GM18508 (cell line): ENCODE results near the gene USP21.

Source experiments
- ATAC-seq: cut with Tn5 transposase; IDR thresholded peaks from one replicate; pipeline ENCODE4 v1.9.1; 2021; ENCODE audit warnings: moderate number of reproducible peaks; ENCODE audit not compliant: insufficient read depth, unreplicated experiment

The USP21 gene

DNA sequence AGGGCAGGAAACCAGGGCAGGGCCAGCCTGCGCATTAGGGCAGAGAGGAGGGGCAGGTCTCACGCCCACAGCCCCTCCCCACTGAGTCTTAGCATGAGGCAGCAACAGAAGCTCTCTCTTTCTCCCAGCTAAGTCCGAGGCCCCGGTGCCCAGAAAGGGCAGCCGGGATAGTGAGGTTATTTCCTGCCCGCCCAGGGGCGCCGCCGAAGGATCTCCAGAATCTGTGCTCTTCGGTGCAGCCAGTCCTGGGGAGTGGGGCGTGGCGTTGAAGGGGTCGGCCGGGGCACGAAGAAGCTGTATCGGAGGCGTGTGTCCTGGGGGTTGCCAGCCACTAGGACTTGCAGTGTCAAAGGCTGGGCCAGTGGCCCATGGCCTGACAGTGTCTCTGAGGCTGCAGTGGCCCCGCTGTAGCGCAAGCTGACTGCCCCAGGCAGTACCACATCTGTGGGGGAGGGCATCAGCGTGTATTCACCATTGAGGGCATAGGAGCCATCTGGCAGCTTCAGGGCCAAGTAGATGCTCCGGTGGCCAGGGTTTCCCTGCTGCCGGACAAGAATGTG, 31.7 kb downstream of the USP21 start:
- no peak for ATAC-seq

DNA sequence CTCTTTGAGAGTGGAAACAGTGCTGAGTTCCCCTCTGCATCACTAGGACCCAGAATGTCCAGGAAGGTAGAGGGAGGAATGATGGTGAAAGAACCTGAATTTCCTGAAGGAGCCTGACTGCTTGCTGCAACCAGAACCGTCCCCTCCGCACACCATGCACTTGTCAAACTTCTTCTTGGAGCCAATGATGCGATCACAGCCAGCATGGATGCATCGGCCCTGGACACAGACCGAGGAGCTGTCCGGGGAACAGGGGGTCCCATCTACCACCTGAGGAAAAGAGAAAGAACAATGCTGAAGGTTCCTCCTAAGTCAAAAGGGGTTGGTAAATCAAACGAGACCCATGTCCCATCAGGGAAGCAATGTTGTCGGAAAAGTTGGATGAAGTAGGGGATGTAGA, 32.7 kb downstream of the USP21 start:
- ATAC-seq = no peak

DNA sequence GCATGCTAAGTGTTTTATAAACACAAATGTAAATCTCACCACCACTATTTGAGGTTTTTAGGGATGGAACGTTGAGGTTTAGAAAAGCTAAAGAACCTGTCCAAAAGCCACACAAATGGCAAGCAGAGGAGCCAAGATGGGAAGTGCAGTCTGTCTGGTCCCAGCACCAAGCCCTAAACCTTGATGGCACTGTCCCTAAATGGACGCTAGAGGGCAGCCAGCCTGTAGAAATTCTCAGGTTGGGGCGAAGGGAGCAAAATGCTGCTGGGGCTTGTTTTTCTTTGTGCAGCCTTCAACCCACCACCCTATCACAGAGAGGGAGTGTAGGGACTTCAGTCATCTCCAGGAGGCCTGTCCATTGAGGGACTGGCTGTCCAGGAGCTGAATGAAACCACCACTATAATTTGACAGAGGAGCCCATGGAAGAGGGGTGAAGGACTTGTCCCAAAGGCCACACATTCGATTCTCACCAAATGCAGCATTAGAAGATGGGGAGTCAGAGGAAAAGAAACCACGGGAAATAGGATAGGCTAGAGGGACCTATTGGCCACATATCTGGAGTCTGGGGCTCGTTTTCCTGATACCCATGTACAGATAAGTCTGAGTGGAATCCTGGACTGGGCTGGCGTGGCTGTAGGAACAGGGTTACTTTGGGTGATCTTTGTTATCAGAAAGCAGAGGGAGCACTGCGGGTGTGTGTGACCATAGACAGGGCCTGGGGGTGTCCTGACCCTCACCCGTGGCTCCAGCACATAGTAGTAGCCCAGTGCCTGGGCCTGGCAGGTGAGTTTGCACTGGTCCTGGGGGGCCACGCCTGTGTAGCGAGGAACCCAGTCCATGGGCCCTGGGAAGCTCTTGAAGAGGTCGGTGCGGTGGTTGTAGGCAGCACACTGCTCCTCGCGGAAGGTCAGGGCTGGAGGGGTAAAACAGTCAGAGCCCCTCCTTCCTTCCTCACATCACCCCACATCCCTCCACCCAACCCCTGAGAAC, 33.5 kb downstream of the USP21 start:
- no peak for ATAC-seq

DNA sequence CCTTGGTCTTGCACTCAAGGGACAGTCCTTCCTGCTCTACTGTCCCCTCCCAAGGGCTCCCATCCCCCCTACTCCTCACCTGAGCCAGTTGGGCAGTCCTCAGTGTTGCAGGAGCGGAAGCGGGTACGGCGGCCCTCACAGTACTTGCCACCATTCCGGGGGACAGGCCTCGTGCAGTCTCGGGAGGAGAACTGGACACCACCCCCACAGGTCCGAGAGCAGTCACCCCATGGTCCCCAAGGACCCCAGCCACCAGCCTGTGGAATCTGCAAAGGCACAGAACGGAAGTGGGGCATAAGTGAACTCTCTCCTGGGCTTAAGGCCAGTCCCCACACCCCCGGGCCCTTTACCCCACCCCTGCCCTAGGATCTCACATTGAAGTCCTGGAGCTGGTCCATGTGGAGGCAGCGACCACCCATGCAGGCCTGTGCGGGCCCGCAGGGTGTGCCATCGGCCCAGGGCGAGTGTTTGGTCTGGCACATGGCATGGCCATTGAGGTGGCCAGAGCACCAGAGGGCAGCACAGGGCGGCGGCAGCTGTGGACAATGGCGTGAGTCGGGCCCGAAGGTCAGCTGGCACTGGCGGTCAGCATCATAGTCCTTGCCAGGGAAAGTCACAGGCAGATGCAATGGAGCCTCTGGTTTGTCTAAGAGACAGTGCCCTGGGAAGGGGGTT, 34.4 kb downstream of the USP21 start:
- ATAC-seq = no peak

DNA sequence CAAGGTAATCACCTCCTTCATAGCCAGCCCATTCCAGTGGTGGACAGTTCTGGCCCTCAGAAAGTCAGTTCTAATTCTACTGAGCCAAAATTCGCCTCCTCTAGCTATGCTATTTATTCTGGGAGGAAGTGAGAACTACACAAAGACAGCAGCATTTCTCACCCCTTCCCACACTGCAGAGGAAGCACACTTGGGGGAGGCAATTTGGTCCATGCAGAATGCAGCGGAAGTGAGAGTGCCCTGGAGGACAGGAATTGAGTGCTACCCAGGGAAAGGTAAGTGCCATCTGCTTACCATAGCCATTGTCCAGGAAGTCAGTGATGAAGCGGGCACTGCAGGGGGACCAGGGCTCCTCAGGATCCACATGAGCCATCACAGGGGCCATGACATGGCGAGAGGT, 35.9 kb downstream of the USP21 start:
- ATAC-seq = no peak

DNA sequence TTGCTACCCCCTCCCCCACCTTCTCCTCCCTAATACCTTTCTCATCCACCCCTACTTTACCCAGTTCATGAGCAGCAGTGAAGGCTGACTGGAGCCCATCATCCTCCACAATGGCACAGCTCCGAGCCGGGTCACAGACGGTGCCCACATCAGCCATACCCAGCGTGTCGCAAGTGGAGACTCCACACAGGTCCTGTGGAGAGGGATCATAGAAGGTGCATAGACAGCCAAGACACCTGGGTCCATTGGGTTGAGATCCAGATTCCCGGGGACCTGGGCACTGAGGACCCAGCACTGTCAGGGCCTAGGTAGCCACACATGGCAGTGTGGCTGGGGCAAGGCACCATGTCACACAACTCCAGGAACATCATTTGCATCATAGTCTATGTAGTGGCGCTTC, 36.8 kb downstream of the USP21 start:
- ATAC-seq = no peak

DNA sequence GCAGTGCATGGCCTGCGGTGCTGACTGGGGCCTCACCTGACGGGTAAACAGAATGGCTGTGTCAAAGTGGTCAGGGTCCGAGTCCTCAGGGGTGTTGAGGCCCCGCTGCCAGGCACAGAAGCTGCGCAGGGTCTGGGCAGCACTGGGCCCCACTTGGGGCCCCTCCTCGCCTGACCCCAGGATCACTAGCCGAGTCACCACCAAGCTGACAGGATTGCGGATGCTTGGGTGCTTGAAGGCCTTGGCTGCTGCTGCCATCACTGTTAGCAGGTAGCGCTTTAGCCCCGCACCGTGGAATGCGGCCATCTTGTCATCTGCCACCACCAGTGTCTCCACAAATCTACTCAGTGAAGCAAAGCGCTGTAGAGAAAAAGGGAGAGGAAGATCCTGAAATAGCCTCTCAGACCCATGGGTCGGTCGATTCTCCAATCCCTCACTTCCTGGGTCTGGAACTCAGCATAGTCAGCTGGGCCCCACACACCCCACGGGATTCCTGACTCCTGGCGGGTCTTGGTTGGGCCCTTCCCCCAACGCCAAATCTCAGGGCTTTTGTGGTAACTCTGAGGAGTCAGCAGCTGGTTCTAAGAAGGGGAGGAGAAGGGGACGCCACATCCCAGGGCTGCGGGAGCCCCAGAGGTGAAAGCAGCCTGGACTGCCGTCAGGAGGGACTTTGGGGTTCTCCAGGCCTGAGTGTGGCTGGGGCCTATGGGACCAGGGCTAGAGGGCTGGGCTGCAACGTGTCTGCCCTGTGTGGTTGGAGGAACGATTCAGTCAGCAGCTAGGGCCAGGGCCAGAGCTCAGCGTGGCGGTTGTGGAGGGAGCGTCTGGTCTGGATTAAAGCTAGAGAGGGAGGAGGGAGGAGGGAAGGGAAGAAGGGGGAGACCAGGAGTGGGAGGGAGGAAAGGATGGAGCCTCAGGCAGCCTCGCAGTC, 37.5 kb downstream of the USP21 start:
- ATAC-seq = no peak

DNA sequence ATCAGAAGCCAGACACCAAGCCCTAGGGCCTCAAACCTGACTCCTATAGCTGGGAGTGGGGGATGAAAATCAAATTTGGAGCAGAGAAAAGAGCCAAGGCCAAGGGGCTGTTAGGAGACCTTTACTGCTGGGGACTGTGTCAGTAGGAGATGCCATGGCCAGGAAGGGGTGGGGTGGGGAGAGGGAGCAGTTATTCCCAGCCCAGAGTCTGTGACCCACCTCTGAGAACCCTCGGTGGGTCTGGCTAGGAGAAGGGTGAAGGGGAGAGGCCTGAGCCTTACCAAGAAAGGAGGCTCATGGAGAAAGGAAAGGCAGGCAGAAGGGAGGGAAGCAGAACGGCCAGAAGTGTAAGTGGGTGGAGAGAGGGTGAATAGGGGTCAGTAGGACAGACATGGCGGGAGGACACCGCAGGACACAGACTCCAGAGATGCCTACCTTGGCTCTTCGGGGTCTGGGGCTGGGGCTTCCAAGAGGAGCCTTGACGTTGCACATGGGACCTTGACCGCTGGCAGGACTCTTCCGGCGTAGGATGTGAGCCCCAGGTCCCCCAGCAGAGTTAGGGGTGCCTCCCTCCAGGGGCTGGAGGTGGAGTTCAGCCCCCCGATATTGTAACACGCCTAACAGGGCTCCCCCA, 38.4 kb downstream of the USP21 start:
- ATAC-seq = no peak

DNA sequence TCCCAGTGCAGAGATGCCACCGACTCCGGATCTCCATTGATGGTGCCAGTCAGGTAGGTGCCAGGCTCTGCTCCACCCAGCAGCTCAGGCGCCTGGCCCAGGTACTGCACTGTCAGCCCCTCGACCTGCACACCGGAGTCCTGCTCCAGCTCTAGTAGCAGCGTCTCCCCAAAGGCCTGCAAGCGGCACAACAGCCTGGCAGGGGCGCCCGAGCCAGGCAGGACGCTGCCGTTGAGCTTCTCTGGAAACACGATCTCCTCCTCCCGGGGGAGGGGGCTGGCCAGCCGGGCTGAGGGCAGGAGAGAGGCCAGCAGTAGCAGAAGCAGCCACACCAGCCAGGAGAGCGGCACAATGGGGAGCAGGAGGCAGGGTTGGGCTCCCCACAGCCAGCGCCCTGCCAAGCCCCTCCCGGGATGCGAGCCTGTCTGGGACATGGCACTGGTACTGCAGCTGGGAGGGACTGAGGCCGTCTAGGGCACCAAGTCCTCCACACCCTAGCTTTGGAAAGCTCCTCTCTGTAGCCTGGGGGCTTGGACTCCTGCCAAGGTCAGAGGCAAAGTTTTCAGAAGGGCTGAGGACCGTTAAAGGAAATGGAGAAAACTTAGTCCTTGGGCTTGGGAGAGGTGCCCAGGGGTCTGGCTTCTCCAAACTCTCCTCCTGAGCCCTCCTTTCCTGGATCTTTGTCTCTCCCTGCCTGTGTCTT, 39.0 kb downstream of the USP21 start:
- no peak for ATAC-seq

DNA sequence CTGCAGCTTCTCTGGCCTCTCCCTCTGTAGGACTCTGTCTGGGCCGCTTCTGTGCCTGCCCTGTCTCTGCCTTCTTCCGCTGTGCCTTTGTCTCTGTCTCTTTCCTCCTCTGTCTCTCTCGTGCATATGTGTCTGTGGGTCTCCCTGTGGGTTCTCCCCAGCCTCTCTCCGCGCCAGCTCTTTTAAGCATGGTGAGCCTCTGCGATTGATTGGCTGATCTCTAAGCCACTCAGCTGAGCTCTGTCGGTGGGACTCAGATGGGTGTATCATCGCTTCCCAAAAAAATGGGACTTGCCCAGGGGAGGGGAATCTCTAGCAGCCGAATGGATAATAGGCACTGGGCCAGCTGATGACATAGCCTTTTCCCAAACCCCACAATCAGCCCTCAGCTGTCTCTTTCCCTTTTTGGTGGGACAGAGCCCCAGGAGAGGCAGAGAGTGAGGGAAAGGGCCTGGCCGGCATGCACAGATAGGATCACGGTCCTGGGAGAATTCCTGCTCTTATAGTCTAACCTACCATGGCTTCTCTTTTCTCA, 39.7 kb downstream of the USP21 start, which contains the start of gene ADAMTS4:
ADAMTS4 (minus strand) TSS at position 158 of the 535 bp plus-strand sequence. CDS start 427 bp downstream, outside the sequence.
- no peak for ATAC-seq

DNA sequence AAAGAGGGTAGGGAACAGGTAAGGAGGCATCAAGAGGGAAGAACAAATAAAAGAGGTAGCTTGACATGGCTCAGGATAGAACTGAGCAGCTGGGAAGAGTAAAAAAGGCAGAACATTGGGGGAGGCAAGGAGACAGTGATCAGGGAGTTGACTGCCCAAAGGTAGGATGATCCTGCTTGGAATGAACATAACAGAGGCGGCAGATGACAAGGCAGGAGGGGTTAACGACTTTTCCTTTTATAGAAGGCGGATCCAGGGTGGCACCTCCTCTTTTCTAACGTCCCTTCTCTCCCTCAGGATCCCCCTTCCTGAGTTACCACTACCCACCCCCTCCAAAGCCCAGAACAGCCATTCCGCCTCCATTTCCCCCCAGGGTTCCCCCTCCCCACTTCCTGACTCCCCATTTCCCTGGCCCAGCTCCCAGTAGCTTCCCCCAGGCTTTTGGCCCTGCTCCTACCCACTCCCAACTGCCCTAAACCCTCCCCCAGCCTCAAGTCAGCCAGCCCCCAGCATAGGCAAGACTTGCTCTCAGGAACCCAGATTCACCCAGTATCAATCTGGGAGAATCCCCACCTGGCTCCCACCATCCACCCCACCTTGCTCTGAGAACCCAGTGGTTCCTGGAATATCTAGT, 40.3 kb downstream of the USP21 start:
- no peak for ATAC-seq

DNA sequence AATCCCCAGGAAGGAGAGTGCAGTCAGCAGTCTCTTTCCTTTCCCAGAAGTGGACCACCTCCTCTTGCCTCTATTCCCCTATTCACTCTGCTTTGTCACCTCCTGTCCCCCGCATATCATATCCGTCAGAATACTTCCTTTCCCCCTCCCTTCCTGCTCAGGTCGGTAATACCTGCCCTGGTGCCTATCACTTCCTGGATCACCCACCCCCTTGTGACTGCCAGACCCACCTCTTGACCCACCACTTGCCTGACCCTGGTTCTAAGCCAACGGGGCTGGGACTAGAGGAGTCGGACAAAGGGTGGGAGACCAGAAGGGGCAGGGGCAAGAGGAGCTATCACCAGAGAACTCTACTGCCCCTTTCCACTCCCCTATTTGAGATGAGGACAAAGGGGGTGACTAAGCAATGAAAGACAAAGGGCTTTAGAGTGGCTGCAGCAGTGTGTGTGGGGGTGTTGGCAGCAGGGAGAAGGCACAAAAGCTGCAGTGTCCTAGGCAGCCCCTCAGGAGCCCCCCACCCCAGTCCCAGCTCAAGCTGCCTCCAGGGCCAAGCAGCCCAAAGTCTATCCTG, 41.2 kb downstream of the USP21 start:
- ATAC-seq = no peak

DNA sequence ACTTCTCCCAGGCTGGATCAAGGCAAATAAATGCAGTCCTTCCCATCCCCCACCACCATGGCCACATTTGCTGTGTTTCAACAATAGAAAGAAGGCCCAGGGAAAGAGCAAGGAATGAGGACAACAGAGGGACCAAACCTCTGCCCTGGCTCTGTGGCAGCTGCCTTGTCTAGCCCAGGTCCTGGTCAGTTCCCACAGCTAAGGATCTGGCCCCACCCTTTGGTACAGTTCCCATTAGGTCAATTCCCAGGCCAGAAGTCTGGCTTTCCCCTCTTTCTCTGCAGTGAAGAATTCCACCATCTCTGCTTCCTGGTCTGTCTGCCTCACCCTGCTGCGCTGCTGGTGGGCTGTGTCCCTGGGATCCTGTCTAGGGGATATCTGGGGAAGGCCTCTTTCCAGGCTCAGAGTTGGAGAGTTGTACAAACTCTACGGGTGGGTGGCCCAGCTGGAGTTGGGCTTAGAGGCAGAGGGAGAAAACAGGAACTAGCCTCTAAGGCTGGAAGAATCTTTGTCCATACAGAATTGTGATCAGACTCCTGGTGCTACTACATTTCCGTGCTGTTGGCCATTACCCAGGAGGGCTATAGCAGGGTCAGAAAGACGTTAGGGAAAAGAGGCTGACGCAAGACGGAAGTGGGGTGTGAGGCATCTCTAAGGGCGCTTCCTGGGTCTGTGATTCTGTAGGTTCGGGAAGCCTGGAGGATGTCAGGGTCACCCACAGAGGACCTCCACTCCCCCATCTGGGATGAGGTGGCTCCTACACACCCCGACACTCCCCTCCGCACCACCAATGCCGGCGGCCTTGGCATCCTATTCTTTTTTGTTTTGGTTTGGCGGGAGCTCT, 41.9 kb downstream of the USP21 start:
- ATAC-seq = no peak

DNA sequence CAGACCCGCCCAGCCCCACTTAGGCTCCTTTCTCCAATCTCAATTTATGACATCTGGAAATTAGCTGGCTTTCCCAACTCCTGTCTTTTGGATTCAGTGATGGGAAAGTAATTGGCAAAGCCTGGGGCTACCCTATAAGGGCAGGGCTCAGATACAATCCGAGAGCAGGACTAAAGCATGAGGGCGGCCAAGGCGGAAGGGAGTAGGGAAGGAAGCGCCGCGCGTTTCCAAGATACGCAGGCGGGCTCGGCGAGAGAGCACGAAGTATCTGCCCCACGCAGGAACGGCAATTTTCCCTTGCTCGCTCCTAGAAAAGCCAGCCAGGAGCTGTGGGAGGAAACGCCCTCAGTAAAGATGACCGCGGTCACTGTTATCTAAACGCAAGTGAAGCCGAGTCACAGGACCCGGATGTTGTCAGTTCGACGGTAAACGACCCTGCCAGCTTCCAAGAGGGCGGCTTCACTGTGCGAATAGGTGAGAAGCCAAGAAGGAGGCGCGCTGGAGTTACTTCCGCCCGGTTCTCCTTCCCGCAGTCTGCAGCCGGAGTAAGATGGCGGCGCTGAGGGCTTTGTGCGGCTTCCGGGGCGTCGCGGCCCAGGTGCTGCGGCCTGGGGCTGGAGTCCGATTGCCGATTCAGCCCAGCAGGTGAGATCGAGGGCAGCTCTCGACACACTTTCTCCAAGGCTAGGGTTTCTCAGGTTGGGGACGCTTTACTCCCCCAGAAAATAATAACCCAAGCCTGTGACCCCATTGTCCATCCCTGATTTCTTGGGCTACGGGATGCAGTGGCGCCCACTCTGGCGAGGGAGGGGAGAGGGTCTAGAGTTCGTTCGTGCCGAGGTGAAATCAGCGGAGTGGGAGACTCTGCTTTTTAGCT, 42.8 kb downstream of the USP21 start, which contains the start of gene NDUFS2:
NDUFS2 (plus strand) TSS at position 532 of the 877 bp plus-strand sequence; CDS start at position 551, 19 bp downstream.
- peak; percentile 70 for ATAC-seq

DNA sequence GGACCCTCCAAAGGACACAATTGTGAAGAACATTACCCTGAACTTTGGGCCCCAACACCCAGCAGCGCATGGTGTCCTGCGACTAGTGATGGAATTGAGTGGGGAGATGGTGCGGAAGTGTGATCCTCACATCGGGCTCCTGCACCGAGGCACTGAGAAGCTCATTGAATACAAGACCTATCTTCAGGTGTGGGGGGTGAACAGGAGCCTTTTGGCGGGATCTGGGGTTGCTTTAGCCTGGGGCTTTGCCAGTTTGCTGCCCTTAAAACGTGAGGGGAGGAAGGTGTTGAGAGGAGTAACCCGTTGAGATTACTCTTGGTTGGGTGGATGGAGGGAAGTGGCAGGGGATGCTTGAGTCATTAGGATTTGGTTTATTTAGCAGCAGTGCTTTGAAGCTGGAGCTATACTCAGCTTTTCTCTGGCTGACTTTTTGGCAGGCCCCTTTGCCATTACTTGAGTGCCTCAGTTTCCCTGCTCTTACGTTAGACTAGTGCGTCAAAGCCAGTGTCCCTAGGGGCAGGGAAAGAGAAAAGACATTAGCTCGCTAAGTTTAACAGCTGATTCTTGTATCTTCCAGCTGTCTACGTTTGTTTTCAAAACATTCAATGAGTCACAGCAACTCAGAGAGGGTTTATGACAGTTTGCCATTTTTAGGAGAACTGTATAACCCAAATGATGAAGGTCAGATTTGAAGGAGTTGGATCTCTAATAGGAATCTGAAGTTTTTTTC, 47.3 kb downstream of the USP21 start:
- ATAC-seq = no peak
